HT-29 (cell line): Measurements from ENCODE around the gene NRROS. TPM values are rescaled to one million over a fixed set of nuclear protein-coding genes. Genes with fewer than 3 reads are reported as not detected.
"Not testable (repeated sequence)": the region's sequence is repeated elsewhere in the genome, so short reads cannot be mapped to it uniquely, and the experiment has no call there.

Experiments used
- DNase-seq: peaks from one replicate; pipeline ENCODE4 v3.0.0-alpha.2; 2015; ENCODE audit warnings: low spot score
- total RNA-seq: library from RNA; depleted of rRNA; stranded (reverse); fragments of >200 nt; shearing (Covaris generic); gene quantifications from 2 replicates; pipeline ENCODE4 v1.2.3, GENCODE V29; 2014; rRNA removed

NRROS gene
- total RNA-seq = not detected in 2 replicates

GRCh38 chr3:196639483-196640296 lies at the start of gene NRROS:
TSS of gene NRROS (plus strand) at chr3:196639694. CDS start at chr3:196654540, 14,846 bp downstream.
- DNase-seq = no peak

- no peak for DNase-seq
Observed at GRCh38 chr3:196590279-196590678, 49.2 kb upstream of the NRROS start.

- DNase-seq = no peak
Observed at GRCh38 chr3:196596355-196596754, 43.1 kb upstream of the NRROS start.

GRCh38 chr3:196597971-196598733 lies 41.3 kb upstream of the NRROS start:
- not testable (repeated sequence) for DNase-seq

GRCh38 chr3:196599734-196600128 lies 39.8 kb upstream of the NRROS start:
- no peak for DNase-seq

GRCh38 chr3:196600359-196600758 lies 39.1 kb upstream of the NRROS start:
- DNase-seq = no peak

- no peak for DNase-seq
Observed at GRCh38 chr3:196602673-196603072, 36.8 kb upstream of the NRROS start.

GRCh38 chr3:196603683-196604082 lies 35.8 kb upstream of the NRROS start:
- DNase-seq = no peak

- DNase-seq = peak; percentile 22
Observed at GRCh38 chr3:196604548-196604947, 34.9 kb upstream of the NRROS start.

GRCh38 chr3:196608693-196609092 lies 30.8 kb upstream of the NRROS start:
- DNase-seq = no peak

GRCh38 chr3:196609343-196609775 lies 30.1 kb upstream of the NRROS start:
- peak; percentile 94 for DNase-seq

- no peak for DNase-seq
Observed at GRCh38 chr3:196609805-196610515, 29.5 kb upstream of the NRROS start.

GRCh38 chr3:196611761-196612483 lies 27.6 kb upstream of the NRROS start:
- peak; percentile 18 for DNase-seq

GRCh38 chr3:196615234-196615633 lies 24.3 kb upstream of the NRROS start:
- DNase-seq = not testable (repeated sequence)

GRCh38 chr3:196617256-196617655 lies 22.2 kb upstream of the NRROS start:
- DNase-seq = no peak

GRCh38 chr3:196619223-196619622 lies 20.3 kb upstream of the NRROS start:
- no peak for DNase-seq

- DNase-seq = not testable (repeated sequence)
Observed at GRCh38 chr3:196619627-196620026, 19.9 kb upstream of the NRROS start.

GRCh38 chr3:196620161-196620604 lies 19.3 kb upstream of the NRROS start:
- DNase-seq = peak; percentile 31

- DNase-seq = no peak
Observed at GRCh38 chr3:196620684-196621083, 18.8 kb upstream of the NRROS start.

GRCh38 chr3:196621611-196622010 lies 17.9 kb upstream of the NRROS start:
- DNase-seq = no peak
